NCI-H146 treated with DMSO at 0.1 percent for 48 hours (cell line): Measurements from ENCODE around the gene TFAP2E.

Source experiments
- DNase-seq: peaks from one replicate; lab custom pipeline; 2025; ENCODE audit not compliant: unreplicated experiment; lab: John Stamatoyannopoulos, UW

Gene TFAP2E

DNA sequence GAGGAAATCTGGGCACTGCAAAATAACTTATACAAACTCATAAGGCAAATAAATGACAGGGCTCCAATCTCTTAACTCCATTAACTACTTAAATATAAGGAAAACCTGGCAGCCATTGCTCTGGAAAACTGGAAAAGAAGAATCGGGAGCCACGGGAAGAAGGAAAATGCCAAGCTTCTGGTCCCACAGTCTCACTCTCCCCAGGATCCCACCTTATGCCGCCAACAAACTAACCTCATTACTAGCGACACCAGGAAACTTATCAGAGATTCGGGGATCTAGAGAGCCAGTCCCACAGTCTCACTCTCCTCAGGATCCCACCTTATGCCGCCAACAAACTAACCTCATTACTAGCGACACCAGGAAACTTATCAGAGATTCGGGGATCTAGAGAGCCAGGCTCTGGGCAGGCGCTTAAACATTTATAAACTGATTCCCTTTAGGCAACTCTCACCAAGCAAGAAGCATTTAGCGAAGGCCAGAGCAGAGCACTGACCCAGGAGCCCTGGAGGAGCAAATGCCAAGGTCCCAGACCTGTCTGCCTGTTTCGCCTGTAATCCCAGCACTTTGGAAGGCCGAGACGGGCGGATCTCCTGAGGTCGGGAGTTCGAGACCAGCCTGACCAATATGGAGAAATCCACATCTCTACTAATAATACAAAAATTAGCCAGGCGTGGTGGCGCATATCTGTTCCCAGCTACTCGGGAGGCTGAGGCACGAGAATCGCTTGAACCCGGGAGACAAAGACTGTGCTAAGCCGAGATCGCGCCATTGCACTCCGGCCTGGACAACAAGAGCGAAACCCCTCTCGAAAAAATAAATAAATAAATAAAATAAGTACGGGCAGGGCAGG lies 67.5 kb downstream of the TFAP2E start:
- DNase-seq = no peak

DNA sequence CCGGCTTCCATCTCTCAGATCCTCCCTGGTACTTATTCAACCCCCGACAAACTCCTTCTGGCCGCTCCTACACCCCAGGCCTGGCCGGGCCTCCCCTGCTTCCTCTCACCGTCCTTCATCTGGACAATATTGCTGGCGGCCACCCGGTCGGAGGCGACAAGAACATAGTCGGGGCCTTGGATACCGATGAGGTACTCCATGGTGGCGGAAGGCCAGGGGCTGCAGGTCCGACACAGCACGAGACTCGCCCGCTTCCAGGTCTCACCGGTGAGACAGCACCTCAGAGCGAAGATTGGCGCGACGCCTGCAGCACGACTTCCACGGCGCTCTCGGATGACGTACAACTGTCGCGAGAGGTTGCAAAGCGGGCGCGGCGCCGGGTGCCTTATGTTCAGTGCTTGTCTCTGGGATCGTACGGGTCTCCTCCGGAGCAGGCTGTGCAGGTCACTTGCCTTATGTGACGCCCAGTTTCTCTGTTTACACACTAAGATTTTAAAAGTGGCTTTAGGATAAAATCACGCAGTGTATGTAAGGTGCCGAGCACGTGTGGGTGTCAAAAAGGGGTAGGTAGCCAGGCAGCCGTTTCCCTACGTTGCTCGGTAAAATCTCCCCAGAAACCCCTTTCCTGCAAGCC lies 68.2 kb downstream of the TFAP2E start, which contains the start of gene PSMB2:
PSMB2 (minus strand) TSS at position 294 of the 634 bp plus-strand sequence; CDS start at position 200, 94 bp downstream.
- DNase-seq = peak; percentile 57

- DNase-seq = no peak
Measured at GRCh38 chr1:35642471-35642955, 69.4 kb downstream of the TFAP2E start.

DNA sequence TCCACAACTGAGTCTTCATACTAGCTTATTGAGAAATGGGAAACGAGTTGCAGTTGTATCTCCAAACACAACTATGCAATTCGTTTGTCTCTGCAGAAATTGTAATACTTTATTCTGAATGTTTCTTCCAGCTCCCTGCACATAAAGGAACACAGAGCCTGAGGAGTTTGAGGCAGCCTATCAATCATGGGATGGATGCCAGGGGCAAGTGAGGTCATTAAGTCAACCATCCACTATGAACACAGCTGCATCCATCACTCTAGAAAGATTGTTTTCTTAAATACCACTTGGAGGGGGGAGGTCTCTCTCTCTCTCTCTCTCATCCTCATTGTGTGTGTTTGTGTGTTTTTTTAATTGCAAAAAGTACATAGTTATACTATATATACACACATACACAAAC lies 71.1 kb downstream of the TFAP2E start:
- DNase-seq = no peak
